GM21367 (cell line): Measurements from ENCODE around the gene ZSCAN26.
"Not testable (repeated sequence)": the region's sequence is repeated elsewhere in the genome, so short reads cannot be mapped to it uniquely, and the experiment has no call there.

Experiments
- ATAC-seq: cut with Tn5 transposase; IDR thresholded peaks from one replicate; pipeline ENCODE4 v1.9.1; 2021; ENCODE audit not compliant: unreplicated experiment

Gene ZSCAN26

DNA sequence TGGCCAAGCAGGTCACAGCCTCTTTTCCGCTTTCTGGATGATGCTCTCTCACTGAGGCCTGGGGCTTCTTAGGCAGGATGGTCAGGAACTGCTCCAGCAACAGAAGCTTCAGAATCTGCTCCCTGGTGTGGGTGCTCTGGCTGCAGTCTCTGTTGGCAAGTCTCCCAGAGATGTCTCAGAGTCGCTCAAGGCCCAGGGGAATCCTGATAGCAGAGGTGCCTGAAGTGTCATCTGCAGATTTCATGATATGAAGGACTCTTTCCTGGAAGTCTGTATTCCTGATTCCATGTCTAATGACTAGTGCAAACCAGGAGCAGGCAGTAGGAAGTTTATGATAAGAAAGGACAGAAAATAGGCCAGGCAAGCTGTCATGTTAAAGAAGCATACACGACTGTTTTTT, 48.7 kb downstream of the ZSCAN26 start:
- ATAC-seq = no peak

DNA sequence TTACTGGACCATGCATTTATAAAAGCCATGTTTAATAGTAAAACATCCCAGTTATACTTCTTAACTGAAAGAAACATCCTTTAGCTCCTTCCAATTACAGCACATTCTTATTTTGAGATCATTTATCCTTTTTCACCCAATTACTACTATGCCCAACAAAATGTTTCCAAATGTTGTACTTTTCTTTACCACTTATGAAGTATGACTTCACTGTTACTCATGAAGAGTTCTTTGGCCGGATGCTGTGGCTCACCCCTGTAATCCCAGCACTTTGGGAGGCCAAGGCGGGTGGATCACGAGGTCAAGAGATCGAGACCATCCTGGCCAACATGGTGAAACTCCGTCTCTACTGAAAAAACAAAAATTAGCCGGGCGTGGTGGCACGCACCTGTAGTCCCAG, 50.9 kb downstream of the ZSCAN26 start:
- not testable (repeated sequence) for ATAC-seq

DNA sequence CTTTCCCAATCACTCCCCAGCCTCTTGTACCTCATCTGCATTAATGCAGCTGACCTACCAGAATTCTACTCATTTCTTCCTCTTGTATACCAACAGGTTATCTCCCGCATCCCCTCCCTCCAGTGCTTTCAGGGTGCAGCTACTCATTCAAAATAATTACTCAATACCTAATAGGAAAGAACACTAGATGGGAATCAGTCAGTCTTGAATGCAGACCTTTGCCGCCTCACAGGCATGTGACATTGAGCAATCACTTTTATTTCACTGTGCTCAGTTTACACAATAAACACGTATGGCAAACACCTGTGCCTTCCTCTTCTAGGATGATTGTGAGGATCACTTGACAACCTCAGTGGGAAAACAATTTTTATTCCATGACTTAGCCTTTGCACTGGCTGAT, 55.7 kb downstream of the ZSCAN26 start:
- no peak for ATAC-seq

DNA sequence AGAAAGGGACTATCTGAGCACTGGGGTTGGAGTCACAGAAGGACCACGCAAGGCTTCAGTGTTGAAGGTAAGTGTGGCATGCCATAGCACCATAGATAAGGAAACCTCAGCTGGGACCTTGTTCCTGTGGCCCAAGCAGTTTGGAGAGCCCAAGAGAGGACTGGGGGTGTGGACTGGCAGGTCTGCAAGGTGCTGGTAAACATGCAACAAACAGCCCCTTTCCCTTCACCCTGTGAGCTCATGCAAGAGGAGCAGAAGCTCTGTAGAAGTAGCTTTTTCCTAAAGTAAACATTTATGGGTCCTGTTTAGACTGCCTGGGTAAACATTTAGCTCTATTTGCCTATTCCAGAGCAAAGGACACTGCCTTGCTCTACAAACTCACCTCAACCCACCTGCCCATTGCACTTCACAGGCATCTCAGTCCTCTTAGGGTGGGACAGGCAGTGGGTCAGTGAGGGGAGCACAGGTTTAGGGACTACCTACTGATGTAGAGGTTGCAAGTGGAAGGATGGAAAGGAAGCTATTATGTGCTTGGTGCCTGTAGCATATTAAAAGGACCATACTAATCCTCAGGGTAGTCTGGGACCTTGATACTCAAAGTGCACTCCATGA, 57.0 kb downstream of the ZSCAN26 start:
- ATAC-seq = no peak

DNA sequence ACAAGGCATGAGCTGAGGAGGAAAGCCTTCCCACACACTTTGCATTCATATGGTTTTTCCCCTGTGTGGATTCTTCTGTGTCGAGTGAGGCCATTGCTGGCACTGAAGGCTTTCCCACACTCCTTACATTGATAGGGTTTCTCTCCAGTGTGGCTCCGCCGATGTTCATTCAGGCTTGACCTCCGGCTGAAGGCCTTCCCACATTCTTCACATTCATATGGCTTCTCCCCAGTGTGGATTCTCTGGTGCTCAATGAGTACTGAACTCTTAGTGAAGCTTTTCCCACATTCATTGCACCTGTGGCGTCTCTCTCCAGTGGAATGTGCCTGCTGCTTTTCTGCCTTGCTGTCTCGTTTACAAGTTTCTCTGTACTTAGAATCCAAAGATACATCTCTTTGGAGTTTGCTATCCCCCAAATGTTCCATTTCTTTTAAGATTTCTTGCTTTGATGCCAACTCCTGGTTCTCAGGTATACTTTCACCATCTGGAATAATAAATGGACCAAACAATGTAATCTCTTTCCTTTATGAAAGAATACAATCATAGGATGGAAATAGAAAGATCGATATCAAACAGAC, 59.5 kb downstream of the ZSCAN26 start:
- ATAC-seq = no peak
